Nephron progenitor cell (in vitro differentiated cells): ENCODE measurements around the gene TCF12.

Experiments used
- DNase-seq: peaks from one replicate; pipeline ENCODE4 v3.0.0; 2021
- H3K27ac Mint-ChIP-seq: 2 replicates; pipeline ENCODE4 v1.8.0; 2021; ENCODE audit warnings: mild to moderate bottlenecking, moderate library complexity, mixed read lengths
- H3K27me3 Mint-ChIP-seq: 2 replicates; pipeline ENCODE4 v1.8.0; 2021; ENCODE audit warnings: mild to moderate bottlenecking, low read depth, mixed read lengths; ENCODE audit not compliant: poor library complexity
- H3K36me3 Mint-ChIP-seq: 2 replicates; pipeline ENCODE4 v1.8.0; 2021; ENCODE audit warnings: low read depth, mixed read lengths
- H3K4me1 Mint-ChIP-seq: 2 replicates; pipeline ENCODE4 v1.8.0; 2021; ENCODE audit warnings: mixed read lengths
- H3K4me3 Mint-ChIP-seq: 2 replicates; pipeline ENCODE4 v1.8.0; 2021; ENCODE audit warnings: mild to moderate bottlenecking, moderate library complexity, mixed read lengths
- H3K9me3 Mint-ChIP-seq: 2 replicates; pipeline ENCODE4 v1.8.0; 2021; ENCODE audit warnings: mild to moderate bottlenecking, moderate library complexity, mixed read lengths
- TF ChIP-seq, protein P1 (sequence below): fragments of 200-600 bp; sonication (generic); IDR thresholded peaks from 2 replicates; pipeline ENCODE4 v1.5.0; 2021; ENCODE audit warnings: antibody characterized with exemption

The TCF12 gene

DNA sequence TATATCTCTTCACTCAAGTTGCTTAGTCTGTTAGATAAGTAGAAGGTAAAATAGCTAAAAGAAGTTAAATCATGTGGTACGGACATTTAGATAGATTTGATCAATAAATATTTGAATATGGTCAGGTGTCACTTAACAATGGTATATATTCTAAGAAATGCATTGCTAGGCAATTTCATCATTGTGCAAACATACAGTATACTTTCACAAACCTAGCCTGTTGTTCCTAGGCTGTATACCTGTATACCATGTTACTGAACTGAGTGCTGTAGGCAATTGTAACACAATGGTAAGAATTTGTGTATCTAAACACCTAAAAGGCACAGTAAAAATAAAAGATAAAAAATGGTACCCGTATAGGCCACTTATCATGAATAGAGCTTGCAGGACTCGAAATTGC lies 345.1 kb downstream of the TCF12 start:
- TF ChIP-seq, protein P1, sequence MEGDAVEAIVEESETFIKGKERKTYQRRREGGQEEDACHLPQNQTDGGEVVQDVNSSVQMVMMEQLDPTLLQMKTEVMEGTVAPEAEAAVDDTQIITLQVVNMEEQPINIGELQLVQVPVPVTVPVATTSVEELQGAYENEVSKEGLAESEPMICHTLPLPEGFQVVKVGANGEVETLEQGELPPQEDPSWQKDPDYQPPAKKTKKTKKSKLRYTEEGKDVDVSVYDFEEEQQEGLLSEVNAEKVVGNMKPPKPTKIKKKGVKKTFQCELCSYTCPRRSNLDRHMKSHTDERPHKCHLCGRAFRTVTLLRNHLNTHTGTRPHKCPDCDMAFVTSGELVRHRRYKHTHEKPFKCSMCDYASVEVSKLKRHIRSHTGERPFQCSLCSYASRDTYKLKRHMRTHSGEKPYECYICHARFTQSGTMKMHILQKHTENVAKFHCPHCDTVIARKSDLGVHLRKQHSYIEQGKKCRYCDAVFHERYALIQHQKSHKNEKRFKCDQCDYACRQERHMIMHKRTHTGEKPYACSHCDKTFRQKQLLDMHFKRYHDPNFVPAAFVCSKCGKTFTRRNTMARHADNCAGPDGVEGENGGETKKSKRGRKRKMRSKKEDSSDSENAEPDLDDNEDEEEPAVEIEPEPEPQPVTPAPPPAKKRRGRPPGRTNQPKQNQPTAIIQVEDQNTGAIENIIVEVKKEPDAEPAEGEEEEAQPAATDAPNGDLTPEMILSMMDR = no peak
- Mint-ChIP-seq H3K27ac (no peak overlapping the region), H3K36me3 (peaks cover 55% of the 10 kb centered on the region), H3K4me1 (peaks cover 27% of the 10 kb centered on the region), H3K27me3 (peaks cover 3% of the 10 kb centered on the region), H3K9me3 (peaks cover under 1% of the 10 kb centered on the region), H3K4me3 (no peak overlapping the region)
- DNase-seq = no peak

DNA sequence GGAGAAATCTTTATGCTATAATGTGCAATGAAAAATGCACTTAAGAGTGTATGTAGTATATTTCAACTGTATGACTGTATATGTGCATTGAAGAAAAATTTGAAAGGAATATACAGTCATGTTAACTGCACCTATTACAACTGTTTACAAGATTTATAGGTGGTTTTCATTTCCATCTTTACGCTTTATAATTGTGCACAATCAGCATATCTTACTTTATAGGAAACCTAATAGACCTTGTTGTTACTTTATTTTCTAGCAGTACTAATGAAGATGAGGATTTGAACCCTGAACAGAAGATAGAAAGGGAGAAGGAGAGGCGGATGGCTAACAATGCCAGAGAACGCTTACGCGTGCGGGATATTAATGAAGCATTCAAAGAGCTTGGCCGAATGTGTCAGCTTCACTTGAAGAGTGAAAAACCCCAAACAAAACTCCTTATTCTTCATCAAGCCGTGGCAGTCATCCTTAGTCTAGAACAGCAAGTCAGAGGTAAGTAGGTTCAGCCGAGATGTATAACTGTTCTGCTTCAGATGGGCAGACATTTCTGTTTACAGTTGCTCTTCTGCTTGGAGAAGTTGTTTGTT lies 354.4 kb downstream of the TCF12 start:
- TF ChIP-seq, protein P1 = no peak
- Mint-ChIP-seq H3K4me1 (peaks cover 19% of the 10 kb centered on the region), H3K27me3 (peaks cover 3% of the 10 kb centered on the region), H3K27ac (peak overlapping the region; percentile 90), H3K4me3 (no peak overlapping the region), H3K36me3 (peaks cover 90% of the 10 kb centered on the region), H3K9me3 (peaks cover 22% of the 10 kb centered on the region)
- no peak for DNase-seq

DNA sequence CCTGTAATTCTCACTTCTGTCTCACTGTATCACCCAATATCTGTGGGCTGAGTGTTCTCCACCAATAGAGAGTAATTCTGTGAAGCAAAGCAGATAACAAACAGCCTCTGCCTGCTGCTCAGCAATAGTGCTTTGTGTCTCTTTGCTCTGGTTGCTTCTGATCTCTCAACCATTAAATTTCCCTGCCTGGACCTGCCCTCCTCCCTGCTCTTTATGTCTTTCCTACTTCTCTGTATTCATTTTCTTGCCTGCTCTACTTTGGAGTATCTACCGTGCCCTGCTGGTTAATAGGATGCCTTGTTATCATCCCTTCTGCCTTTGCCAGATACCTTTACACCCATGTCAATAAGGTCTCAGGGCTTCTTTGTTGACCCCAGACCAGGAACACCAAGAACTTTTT lies 355.0 kb downstream of the TCF12 start:
- peaks cover 90% of the 10 kb centered on the region for H3K36me3 Mint-ChIP-seq
- H3K27ac Mint-ChIP-seq = peak overlapping the region; percentile 90
- peaks cover 19% of the 10 kb centered on the region for H3K4me1 Mint-ChIP-seq
- H3K27me3 Mint-ChIP-seq = peaks cover 3% of the 10 kb centered on the region
- TF ChIP-seq, protein P1 = no peak
- DNase-seq = no peak
- H3K4me3 Mint-ChIP-seq = no peak overlapping the region
- H3K9me3 Mint-ChIP-seq = peaks cover 22% of the 10 kb centered on the region

DNA sequence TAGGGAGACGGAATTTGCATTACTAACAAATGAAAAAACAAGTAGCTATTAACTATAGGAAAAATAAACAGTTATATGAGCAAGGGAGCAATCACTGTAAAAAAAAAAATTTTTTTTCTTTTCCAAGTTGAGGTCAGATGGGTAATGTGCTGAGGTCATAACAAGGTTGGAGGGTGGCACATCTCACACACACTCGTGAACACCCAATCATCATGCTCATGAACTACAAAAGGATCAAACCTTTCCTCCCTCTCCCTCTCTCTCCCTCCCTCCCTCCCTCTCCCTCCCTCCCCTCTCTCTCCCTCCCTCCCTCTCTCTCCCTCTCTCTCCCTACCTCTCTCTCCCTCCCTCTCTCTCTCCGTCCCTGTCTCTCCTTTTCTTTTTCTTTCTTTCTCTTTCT lies 360.0 kb downstream of the TCF12 start:
- H3K27me3 Mint-ChIP-seq = peaks cover 3% of the 10 kb centered on the region
- TF ChIP-seq, protein P1 = no peak
- H3K27ac Mint-ChIP-seq = no peak overlapping the region
- no peak for DNase-seq
- peaks cover 3% of the 10 kb centered on the region for H3K4me1 Mint-ChIP-seq
- no peak overlapping the region for H3K4me3 Mint-ChIP-seq
- no peaks in the 10 kb centered on the region for H3K9me3 Mint-ChIP-seq
- H3K36me3 Mint-ChIP-seq = peaks cover 86% of the 10 kb centered on the region

DNA sequence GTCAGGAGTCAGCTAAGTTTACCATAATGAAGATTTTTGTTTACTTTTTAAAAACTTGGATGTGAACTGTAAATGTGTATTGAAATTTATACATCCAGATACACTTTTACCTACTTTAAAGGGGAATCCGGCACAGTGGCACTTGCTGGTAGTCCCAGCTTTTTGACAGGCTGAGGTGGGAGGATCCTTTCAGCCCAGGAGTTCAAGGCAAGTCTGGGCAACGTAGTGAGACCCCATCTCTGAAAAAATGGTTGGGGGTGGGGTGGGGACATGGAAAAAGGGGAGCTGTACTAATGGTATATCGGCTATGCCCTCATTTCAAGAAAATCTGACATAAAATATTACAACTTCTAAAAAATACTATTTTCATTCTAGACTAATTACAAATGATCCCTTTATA lies 362.0 kb downstream of the TCF12 start:
- Mint-ChIP-seq H3K27me3 (peaks cover 3% of the 10 kb centered on the region), H3K9me3 (no peaks in the 10 kb centered on the region), H3K27ac (no peak overlapping the region), H3K4me1 (peaks cover 14% of the 10 kb centered on the region), H3K36me3 (peaks cover 83% of the 10 kb centered on the region), H3K4me3 (no peak overlapping the region)
- TF ChIP-seq, protein P1 = no peak
- no peak for DNase-seq

DNA sequence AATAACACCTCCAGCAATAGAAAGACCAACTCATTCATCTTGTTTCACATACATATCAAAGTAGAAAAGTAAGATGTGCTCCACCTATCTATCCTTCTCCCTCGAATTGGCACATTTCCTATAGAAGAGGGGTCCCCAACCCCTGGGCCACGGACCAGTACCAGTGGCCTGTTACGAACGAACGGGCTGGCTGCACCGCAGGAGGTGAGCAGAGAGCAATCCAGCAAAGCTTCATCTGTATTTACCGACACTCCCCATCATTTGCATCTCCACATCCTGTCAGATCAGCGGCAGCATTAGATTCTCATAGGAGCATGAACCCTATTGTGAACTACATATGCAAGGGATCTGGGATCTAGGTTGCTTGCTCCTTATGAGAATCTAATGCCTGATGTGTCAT lies 362.9 kb downstream of the TCF12 start:
- Mint-ChIP-seq H3K9me3 (no peaks in the 10 kb centered on the region), H3K4me3 (no peak overlapping the region), H3K27me3 (peaks cover 3% of the 10 kb centered on the region), H3K27ac (peak overlapping the region; percentile 66), H3K36me3 (peaks cover 81% of the 10 kb centered on the region), H3K4me1 (peaks cover 14% of the 10 kb centered on the region)
- TF ChIP-seq, protein P1 = no peak
- no peak for DNase-seq
